ENCODE results near the gene SHC2. TPM values are rescaled to one million over a fixed set of nuclear protein-coding genes. Genes with fewer than 3 reads are reported as not detected.

SHC2 gene
- total and polyA plus RNA-seq, 2 of the 13 experiments (the other 11 are each of a cell fraction or from before 2014, with no cell fraction given), result 9.0 to 18.3 TPM

DNA sequence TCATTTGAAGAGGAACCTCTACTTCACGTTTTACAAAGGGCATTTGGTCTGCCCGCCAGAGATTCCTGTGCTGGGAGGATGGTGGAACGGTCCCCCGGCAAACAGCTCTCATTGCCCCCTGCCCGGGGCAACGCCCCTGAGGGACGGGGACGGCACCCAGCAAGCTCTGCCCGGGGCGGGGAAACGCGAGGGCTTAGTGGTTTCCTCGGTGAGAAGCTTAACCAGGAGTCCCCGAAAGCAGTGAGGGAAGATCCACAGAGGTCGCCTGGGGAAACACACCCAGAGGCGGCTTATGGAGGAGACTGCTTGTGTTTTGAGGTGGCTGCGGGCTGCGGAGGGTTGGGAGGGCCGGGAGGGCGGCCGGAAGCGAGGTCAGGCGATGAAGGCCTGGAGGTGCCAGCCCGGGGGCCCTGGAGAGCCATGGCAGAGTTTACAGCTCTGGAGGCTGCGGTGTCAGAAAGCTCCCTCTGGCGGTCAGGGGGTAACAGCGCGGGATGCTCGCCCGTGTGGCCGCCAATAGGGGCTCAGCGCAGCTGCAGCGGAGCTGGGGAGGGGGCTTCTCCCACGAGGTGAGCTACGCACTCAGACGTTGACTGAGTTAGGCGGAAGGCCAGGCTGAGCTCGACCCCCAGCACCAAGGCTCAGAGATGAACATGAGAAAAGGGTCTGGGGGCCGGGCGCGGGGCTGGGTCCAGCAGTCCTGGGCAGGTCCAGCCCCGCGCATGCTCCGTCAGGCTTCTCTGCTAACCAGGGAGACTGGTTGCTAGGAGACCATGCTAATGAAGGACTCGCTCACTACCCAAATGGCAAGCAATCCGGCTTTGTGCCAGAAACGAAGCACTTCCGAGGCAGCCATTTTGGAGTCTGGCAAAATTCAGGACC is 45.8 kb upstream of the SHC2 start (continued):
- TF ChIP-seq PTBP1 (IDR thresholded peaks at IDR 0.05; ENCODE audit: low read depth, low read length, poor library complexity, severe bottlenecking) (no peak), ATF7 (IDR thresholded peaks at IDR 0.05) (no peak), ATF7 (CRISPR knock-in tag; IDR thresholded peaks at IDR 0.05) (peak; percentile 26; the same call in 1 of the 2 replicates), PITX1 (CRISPR knock-in tag; IDR thresholded peaks at IDR 0.05) (peak; percentile 74; the same call in 1 of the 2 replicates), XBP1 (CRISPR knock-in tag; IDR thresholded peaks at IDR 0.05) (no peak), CREB1 (IDR thresholded peaks at IDR 0.05) (no peak; the same call in 1 of the 2 replicates), CREB1 (CRISPR knock-in tag; IDR thresholded peaks at IDR 0.05) (no peak), ATM (IDR thresholded peaks at IDR 0.05; ENCODE audit: borderline replicate concordance) (no peak), REPIN1 (CRISPR knock-in tag; IDR thresholded peaks at IDR 0.05; ENCODE audit: borderline replicate concordance, low read depth) (peak; percentile 29; the same call in 1 of the 2 replicates), FOXO1 (CRISPR knock-in tag; IDR thresholded peaks at IDR 0.05) (peak; percentile 65), ZNF333 (CRISPR knock-in tag; IDR thresholded peaks at IDR 0.05; ENCODE audit: borderline replicate concordance) (no peak; the same call in 1 of the 2 replicates), ZNF207 (IDR thresholded peaks at IDR 0.05; ENCODE audit: borderline replicate concordance) (no peak), KMT2B (CRISPR knock-in tag; IDR thresholded peaks at IDR 0.05) (peak; percentile 20; the same call in 1 of the 2 replicates), HOXA3 (CRISPR knock-in tag; IDR thresholded peaks at IDR 0.05) (no peak), ZNF329 (CRISPR knock-in tag; IDR thresholded peaks at IDR 0.05; ENCODE audit: low read depth) (0 out of 2 replicates have a peak, but pooled peaks have one; percentile 56), ZNF644 (CRISPR knock-in tag; IDR thresholded peaks at IDR 0.05; ENCODE audit: low read depth) (no peak), CHD4 (IDR thresholded peaks at IDR 0.05; ENCODE audit: borderline replicate concordance, low read length) (no peak), NFKB2 (CRISPR knock-in tag; IDR thresholded peaks at IDR 0.05; ENCODE audit: borderline replicate concordance) (peak; percentile 62; the same call in 1 of the 2 replicates), NCOA5 (CRISPR knock-in tag; IDR thresholded peaks at IDR 0.05) (no peak), TRIM24 (CRISPR knock-in tag; IDR thresholded peaks at IDR 0.05) (no peak), NR2F2 (IDR thresholded peaks at IDR 0.05; ENCODE audit: borderline replicate concordance, low read depth) (0 out of 2 replicates have a peak, but pooled peaks have one; percentile 21)
- TF ChIP-seq, protein P1, sequence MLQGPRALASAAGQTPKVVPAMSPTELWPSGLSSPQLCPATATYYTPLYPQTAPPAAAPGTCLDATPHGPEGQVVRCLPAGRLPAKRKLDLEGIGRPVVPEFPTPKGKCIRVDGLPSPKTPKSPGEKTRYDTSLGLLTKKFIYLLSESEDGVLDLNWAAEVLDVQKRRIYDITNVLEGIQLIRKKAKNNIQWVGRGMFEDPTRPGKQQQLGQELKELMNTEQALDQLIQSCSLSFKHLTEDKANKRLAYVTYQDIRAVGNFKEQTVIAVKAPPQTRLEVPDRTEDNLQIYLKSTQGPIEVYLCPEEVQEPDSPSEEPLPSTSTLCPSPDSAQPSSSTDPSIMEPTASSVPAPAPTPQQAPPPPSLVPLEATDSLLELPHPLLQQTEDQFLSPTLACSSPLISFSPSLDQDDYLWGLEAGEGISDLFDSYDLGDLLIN (CRISPR knock-in tag; IDR thresholded peaks at IDR 0.05; ENCODE audit: borderline replicate concordance), result no peak; the same call in 1 of the 2 replicates
- TF ChIP-seq, protein P2, sequence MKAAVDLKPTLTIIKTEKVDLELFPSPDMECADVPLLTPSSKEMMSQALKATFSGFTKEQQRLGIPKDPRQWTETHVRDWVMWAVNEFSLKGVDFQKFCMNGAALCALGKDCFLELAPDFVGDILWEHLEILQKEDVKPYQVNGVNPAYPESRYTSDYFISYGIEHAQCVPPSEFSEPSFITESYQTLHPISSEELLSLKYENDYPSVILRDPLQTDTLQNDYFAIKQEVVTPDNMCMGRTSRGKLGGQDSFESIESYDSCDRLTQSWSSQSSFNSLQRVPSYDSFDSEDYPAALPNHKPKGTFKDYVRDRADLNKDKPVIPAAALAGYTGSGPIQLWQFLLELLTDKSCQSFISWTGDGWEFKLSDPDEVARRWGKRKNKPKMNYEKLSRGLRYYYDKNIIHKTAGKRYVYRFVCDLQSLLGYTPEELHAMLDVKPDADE (CRISPR knock-in tag; IDR thresholded peaks at IDR 0.05), result no peak
- TF ChIP-seq, protein P3, sequence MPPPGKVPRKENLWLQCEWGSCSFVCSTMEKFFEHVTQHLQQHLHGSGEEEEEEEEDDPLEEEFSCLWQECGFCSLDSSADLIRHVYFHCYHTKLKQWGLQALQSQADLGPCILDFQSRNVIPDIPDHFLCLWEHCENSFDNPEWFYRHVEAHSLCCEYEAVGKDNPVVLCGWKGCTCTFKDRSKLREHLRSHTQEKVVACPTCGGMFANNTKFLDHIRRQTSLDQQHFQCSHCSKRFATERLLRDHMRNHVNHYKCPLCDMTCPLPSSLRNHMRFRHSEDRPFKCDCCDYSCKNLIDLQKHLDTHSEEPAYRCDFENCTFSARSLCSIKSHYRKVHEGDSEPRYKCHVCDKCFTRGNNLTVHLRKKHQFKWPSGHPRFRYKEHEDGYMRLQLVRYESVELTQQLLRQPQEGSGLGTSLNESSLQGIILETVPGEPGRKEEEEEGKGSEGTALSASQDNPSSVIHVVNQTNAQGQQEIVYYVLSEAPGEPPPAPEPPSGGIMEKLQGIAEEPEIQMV (CRISPR knock-in tag; IDR thresholded peaks at IDR 0.05; ENCODE audit: low read depth), result 0 out of 2 replicates have a peak, but pooled peaks have one; percentile 23
- TF ChIP-seq, protein P4, sequence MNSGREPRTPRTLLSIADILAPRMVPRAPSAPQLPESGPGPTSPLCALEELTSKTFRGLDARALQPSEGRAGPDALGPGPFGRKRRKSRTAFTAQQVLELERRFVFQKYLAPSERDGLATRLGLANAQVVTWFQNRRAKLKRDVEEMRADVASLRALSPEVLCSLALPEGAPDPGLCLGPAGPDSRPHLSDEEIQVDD (CRISPR knock-in tag; IDR thresholded peaks at IDR 0.05; ENCODE audit: borderline replicate concordance), result no peak
- TF ChIP-seq, protein P5, sequence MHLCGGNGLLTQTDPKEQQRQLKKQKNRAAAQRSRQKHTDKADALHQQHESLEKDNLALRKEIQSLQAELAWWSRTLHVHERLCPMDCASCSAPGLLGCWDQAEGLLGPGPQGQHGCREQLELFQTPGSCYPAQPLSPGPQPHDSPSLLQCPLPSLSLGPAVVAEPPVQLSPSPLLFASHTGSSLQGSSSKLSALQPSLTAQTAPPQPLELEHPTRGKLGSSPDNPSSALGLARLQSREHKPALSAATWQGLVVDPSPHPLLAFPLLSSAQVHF (CRISPR knock-in tag; IDR thresholded peaks at IDR 0.05), result no peak
